GM12891 (cell line): ENCODE data around the gene CYP26B1.

Source experiments
- DNase-seq: peaks from one replicate; pipeline ENCODE4 v3.0.0; 2011; ENCODE audit warnings: low spot score; ENCODE audit not compliant: insufficient read length
- FAIRE-seq: peaks from 2 replicates; lab custom pipeline; 2011; peaks lifted over from hg19 to GRCh38; lab: Jason Lieb, UNC
- PAX5 ChIP-seq: IDR thresholded peaks from 2 replicates; pipeline ENCODE4 v1.6.1; 2011; ENCODE audit warnings: low read length, moderate library complexity, mild to moderate bottlenecking; ENCODE audit not compliant: insufficient read depth, severe bottlenecking
- POLR2A ChIP-seq: IDR thresholded peaks from 2 replicates; pipeline ENCODE4 v1.6.1; 2011; ENCODE audit warnings: low read depth, low read length, control low read depth
- POLR2AphosphoS5 ChIP-seq: IDR thresholded peaks from 2 replicates; pipeline ENCODE4 v1.6.1; 2011; ENCODE audit warnings: low read depth, low read length, control low read depth
- POU2F2 ChIP-seq: IDR thresholded peaks from 2 replicates; pipeline ENCODE4 v1.6.1; 2011; ENCODE audit warnings: low read depth, mild to moderate bottlenecking, control low read depth, low read length, moderate library complexity
- SPI1 ChIP-seq: IDR thresholded peaks from 2 replicates; pipeline ENCODE4 v1.6.1; 2011; ENCODE audit warnings: low read depth, low read length, control low read depth
- TAF1 ChIP-seq: IDR thresholded peaks from 2 replicates; pipeline ENCODE4 v1.6.1; 2011; ENCODE audit warnings: low read depth, low read length, control low read depth

The CYP26B1 gene

GRCh38 chr2:72155737-72156136, 8.1 kb upstream of the CYP26B1 start:
- DNase-seq, result no peak
- no peak for FAIRE-seq
- TF ChIP-seq SPI1 (no peak), POLR2AphosphoS5 (no peak), POU2F2 (no peak), PAX5 (no peak), TAF1 (no peak), POLR2A (no peak)

- no peak for DNase-seq
- TF ChIP-seq SPI1 (no peak), POLR2A (no peak), POLR2AphosphoS5 (no peak), POU2F2 (no peak)
- FAIRE-seq, result no peak
These were observed 7.5 kb upstream of the CYP26B1 start for GRCh38 chr2:72155151-72155550.

GRCh38 chr2:72154386-72154975, 6.8 kb upstream of the CYP26B1 start:
- TF ChIP-seq SPI1 (no peak), POLR2AphosphoS5 (no peak), PAX5 (no peak), TAF1 (no peak), POLR2A (no peak), POU2F2 (no peak)
- DNase-seq (no peak), FAIRE-seq (no peak)

GRCh38 chr2:72153924-72154323, 6.3 kb upstream of the CYP26B1 start:
- FAIRE-seq, result no peak
- DNase-seq, result no peak
- TF ChIP-seq POLR2AphosphoS5 (no peak), PAX5 (no peak), POU2F2 (no peak), SPI1 (no peak), POLR2A (no peak), TAF1 (no peak)

- DNase-seq, result no peak
- TF ChIP-seq SPI1, result no peak
- TF ChIP-seq PAX5, result no peak
- no peak for TF ChIP-seq TAF1
- no peak for TF ChIP-seq POLR2A
- TF ChIP-seq POLR2AphosphoS5, result no peak
- no peak for TF ChIP-seq POU2F2
- no peak for FAIRE-seq
These were observed 5.5 kb upstream of the CYP26B1 start for GRCh38 chr2:72153026-72153791.

- TF ChIP-seq TAF1, result no peak
- no peak for TF ChIP-seq POLR2AphosphoS5
- TF ChIP-seq SPI1, result no peak
- TF ChIP-seq PAX5, result no peak
- no peak for TF ChIP-seq POLR2A
- TF ChIP-seq POU2F2, result no peak
- no peak for DNase-seq
- FAIRE-seq, result no peak
These were observed 3.2 kb upstream of the CYP26B1 start for GRCh38 chr2:72150861-72151356.

GRCh38 chr2:72150157-72150860, 2.6 kb upstream of the CYP26B1 start:
- TF ChIP-seq TAF1, result no peak
- no peak for TF ChIP-seq PAX5
- no peak for TF ChIP-seq POLR2A
- no peak for TF ChIP-seq POLR2AphosphoS5
- TF ChIP-seq SPI1, result no peak
- no peak for TF ChIP-seq POU2F2
- no peak for FAIRE-seq
- DNase-seq, result no peak

- no peak for FAIRE-seq
- TF ChIP-seq POU2F2 (no peak), SPI1 (no peak), PAX5 (no peak), TAF1 (no peak), POLR2AphosphoS5 (no peak), POLR2A (no peak)
- no peak for DNase-seq
These were observed 2.0 kb upstream of the CYP26B1 start for GRCh38 chr2:72149556-72150156.
